GM18508 (cell line): Measurements from ENCODE around the gene DGAT2L6.
A peak's percentile ranks its signal among the peaks of the same experiment; 100 is the strongest.
"Not testable (repeated sequence)": the region's sequence is repeated elsewhere in the genome, so short reads cannot be mapped to it uniquely, and the experiment has no call there.

ENCODE experiments used
- ATAC-seq: cut with Tn5 transposase; IDR thresholded peaks from one replicate; pipeline ENCODE4 v1.9.1; 2021; ENCODE audit warnings: moderate number of reproducible peaks; ENCODE audit not compliant: insufficient read depth, unreplicated experiment

DGAT2L6 gene

GRCh38 chrX:70196961-70197720, 19.9 kb downstream of the DGAT2L6 start:
- ATAC-seq = peak; percentile 74

- ATAC-seq = no peak
Observed at GRCh38 chrX:70201732-70202131, 24.4 kb downstream of the DGAT2L6 start.

GRCh38 chrX:70208479-70208878, 31.2 kb downstream of the DGAT2L6 start:
- ATAC-seq = no peak

- ATAC-seq = not testable (repeated sequence)
Observed at GRCh38 chrX:70209570-70209969, 32.3 kb downstream of the DGAT2L6 start.

GRCh38 chrX:70219938-70220764, 42.9 kb downstream of the DGAT2L6 start:
- no peak for ATAC-seq

- ATAC-seq = no peak
Observed at GRCh38 chrX:70226048-70226447, 48.8 kb downstream of the DGAT2L6 start.

- no peak for ATAC-seq
Observed at GRCh38 chrX:70226687-70227086, 49.4 kb downstream of the DGAT2L6 start.

- ATAC-seq = no peak
Observed at GRCh38 chrX:70231666-70232065, 54.4 kb downstream of the DGAT2L6 start.

- ATAC-seq = no peak
Observed at GRCh38 chrX:70234355-70234754, 57.1 kb downstream of the DGAT2L6 start, which contains the start of gene AWAT1. TSS of gene AWAT1 (plus strand) at chrX:70234655. CDS start at chrX:70234696, 41 bp downstream.

- ATAC-seq = no peak
Observed at GRCh38 chrX:70240751-70241150, 63.5 kb downstream of the DGAT2L6 start.

- no peak for ATAC-seq
Observed at GRCh38 chrX:70241501-70241900, 64.2 kb downstream of the DGAT2L6 start.

GRCh38 chrX:70243601-70244000, 66.3 kb downstream of the DGAT2L6 start:
- not testable (repeated sequence) for ATAC-seq

- no peak for ATAC-seq
Observed at GRCh38 chrX:70244881-70245280, 67.6 kb downstream of the DGAT2L6 start.

GRCh38 chrX:70247252-70247651, 70.0 kb downstream of the DGAT2L6 start:
- no peak for ATAC-seq

GRCh38 chrX:70252491-70252890, 75.2 kb downstream of the DGAT2L6 start:
- no peak for ATAC-seq

GRCh38 chrX:70253377-70254062, 76.2 kb downstream of the DGAT2L6 start:
- no peak for ATAC-seq

- no peak for ATAC-seq
Observed at GRCh38 chrX:70254063-70254400, 76.7 kb downstream of the DGAT2L6 start.

GRCh38 chrX:70254909-70255308, 77.6 kb downstream of the DGAT2L6 start:
- no peak for ATAC-seq
